NCI-H69 (cell line): ENCODE data around the gene C2CD3.

Experiments
- DNase-seq: peaks from one replicate; lab custom pipeline; 2025; lab: John Stamatoyannopoulos, UW

C2CD3 gene

DNA sequence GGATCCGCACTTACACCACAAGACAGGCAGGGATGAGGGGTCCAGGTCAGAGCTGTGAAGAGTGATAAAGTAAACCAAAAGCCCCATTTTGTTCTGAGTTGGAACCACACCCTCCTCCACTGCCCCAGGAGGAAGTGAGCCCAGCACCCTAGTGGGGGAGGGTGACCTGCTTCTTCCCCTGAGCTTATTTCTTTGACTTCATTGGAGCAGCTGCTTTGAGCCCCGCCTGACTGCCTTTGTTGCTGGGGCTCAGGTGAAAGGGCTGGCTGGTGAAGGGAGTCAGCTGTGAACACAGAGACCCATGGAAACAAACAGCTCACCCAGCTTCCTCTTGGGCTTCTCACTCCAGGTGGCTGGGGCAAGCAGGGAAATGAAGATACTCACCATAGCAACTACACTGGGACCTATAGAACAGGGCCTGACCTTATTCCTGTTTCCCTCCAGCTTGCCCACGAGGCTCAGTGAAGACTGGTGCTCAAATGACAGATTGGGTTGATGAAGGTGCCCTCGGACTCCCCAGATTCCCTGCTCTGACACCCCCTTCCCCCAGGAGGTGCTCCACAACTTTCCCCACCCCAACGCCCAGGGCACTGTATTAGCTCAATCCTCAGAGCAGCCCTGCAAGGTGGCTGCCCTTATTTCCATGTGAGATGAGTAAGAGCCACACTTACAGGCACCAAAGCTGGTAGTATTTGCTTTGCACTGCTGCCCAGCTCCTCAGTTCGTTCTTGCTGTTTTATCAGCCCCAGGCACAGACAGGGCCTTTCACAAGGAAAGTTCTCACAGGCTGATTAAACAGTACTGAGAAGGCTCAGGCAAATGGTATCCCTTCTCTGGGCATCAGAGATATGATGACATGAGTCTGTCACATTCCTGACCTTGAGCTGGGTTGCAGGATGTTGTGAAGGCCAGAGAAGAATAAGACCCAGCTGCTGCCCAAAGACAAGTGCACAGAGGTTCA lies 190.5 kb downstream of the C2CD3 start:
- peak; percentile 96 for DNase-seq

- DNase-seq: no peak
Observed at GRCh38 chr11:73978576-73979086, 192.2 kb downstream of the C2CD3 start.

GRCh38 chr11:73977856-73978519 lies 192.8 kb downstream of the C2CD3 start:
- no peak for DNase-seq

DNA sequence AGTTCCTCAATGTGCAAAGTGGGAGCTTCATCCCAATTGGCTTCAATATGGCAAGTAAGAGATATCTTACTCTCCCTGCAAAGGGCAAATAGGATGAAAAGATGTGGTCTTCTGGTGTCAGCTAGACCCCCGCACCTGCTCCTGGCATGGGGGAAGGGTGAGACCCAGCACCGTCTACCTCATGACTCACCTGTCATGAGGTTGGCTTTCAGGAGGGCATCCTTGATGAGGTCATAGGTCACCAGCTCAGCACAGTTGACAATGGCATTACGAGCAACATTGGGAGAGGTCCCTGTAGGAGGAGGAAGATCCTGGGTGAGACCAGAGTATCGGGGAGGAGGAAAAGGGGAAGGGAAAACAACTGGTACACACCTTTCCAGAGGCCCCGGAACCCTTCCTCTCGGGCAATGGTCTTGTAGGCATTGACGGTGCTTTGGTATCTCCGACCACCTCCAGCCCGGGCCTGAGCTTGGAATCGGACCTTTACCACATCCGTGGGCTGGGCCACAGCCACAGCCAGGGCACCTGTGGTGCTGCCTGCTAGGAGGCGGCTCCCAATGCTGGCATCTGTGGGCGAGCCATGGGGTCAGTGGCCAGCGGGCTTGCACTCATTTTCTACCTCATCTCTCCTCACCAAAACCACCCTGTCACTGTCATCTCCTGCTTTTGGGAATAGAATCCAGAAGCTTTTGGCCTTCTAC lies 194.2 kb downstream of the C2CD3 start:
- DNase-seq: no peak

GRCh38 chr11:73975479-73975757 lies 195.4 kb downstream of the C2CD3 start:
- DNase-seq: no peak

DNA sequence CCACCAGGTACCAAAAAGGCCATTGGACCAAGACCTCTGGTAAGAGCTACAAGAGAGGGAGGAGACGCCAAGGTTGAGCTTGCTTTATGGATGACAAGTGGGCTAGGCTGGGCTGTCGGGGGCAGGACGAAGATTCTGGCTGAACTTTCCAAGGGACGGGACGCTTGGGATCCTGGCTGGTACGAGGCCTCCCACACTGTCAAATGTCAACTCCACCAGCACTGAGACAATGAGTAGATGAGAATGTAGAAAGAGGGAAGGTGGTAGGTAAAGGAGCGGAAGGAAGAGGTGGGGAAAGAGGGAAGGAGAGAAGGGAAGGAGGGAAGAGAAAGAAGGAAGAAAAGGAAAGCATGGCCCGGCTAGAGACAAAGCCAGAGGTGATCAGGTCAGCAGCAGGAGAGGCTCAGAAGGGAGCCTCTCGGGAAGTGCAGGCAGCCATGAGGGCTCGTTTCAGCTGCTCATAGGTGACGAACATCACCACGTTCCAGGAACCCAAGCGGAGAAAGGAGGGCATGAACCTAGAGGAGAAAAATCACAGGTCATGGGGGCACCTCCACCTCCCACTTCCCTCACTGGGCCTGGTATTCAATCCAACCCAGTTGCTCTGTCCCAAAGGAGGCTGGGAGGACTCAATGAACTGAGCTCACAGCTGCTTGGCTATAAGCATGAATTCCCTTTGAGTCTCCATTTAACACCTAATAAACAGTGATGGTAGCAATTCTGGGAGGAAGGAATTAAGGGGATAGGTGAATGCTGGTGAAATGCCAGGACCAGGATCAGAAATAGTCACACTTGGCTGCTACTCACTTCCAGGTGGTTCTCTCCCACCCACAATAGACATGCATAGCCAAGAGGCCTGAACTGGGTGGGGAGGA lies 196.0 kb downstream of the C2CD3 start:
- DNase-seq: no peak

- peak; percentile 57 for DNase-seq
Observed at GRCh38 chr11:73972620-73973449, 198.0 kb downstream of the C2CD3 start.

DNA sequence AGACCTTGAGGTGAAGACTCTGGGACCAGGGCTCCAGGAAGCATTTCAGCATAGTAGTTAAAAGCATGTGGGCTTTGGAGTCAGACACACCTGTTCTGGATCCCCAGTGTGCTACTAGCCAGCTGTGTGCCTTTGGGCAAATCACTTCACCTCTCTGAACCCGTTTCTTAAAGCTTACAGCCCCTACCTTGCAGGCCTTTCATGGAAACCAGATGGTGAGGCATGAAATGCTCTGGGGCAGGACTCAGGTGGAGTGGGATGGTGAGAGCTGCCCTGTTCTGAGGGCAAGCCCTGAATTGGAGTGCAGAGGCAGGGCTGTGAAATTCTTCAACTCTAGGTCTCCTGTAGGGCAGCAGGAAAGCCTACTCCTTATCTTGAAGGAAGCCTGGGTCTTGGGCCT lies 198.6 kb downstream of the C2CD3 start:
- DNase-seq: peak; percentile 57

GRCh38 chr11:73971175-73971719 lies 199.6 kb downstream of the C2CD3 start:
- DNase-seq: peak; percentile 51

- DNase-seq: peak; percentile 30
Observed at GRCh38 chr11:73969991-73970800, 200.6 kb downstream of the C2CD3 start.

DNA sequence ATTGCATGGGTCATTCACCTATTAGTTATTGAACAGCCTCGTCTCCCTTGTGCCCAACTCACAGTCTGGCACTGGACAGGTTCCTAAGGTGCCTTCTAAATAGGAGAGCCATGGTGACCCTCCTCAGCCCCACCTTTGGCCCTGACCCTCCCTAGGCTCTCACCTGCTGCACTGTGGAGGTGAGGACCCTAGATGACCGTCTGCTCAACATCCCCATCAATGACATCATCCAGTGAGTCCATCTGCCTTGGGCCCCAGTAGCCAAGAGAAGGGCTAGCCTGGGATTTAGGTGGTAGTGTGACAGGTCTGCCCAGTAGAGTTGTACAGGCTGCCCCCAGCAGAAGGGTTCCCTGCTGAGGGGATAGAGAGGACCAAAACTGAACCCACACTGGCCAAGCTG lies 201.7 kb downstream of the C2CD3 start:
- no peak for DNase-seq

DNA sequence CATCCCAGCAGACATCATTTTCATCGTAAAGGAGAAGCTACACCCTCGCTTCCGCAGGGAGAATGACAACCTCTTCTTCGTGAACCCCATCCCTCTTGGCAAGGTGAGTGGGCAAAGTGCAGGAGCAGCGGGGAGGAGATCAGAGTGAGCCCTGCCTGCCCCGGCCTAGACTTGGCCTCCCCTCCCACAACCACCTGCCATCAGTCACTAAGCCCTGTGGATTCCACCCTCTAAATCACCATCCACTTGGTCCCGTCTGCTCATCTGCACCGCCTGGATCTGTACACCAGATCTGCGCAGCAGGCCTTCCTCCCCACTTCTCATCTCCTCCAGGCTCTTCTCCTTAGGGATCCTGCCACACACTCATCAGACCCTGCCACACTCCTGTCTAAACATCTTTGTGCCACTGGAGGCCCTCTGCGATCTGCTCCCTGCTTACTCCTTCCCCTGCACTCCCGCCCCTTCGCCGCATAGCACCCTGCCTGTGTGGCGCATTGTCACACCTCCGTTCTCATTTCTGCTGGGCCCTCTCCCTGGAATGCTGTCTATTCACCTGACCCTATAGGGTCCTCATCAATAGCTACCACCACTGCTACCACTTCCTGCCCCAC lies 202.3 kb downstream of the C2CD3 start:
- DNase-seq: peak; percentile 20

- peak; percentile 47 for DNase-seq
Observed at GRCh38 chr11:73965764-73966121, 205.1 kb downstream of the C2CD3 start.

- DNase-seq: peak; percentile 54
Observed at GRCh38 chr11:73965076-73965763, 205.6 kb downstream of the C2CD3 start.

DNA sequence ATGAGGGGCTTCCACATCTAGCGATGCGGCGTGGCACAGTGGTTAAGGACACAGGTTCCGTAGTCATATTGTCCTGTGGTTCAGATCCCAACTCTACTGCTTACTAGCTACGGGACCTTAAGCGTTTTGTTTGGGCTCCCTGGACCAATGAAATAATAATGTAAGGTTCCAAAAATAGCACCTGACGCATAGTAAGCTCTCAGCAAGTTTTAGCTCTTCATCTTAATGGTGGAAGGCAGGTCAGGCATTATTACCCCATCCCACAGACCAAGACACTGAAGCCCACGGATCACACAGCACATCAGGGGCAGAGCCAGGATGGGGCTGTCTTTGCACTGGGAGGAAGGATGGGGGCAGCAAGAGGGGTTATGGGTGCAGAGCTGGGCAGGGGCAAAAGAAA lies 206.9 kb downstream of the C2CD3 start:
- no peak for DNase-seq
